Subcutaneous adipose tissue (tissue), 4 donors: ENCODE results near the gene TBC1D8. TPM values are rescaled to one million over a fixed set of nuclear protein-coding genes. Genes with fewer than 3 reads are reported as not detected.

Experiments used
- total RNA-seq, 4 donors: library from RNA; depleted of rRNA; stranded (reverse); fragments of >200 nt; gene quantifications; one replicate each; pipeline ENCODE4 v1.1.0, GENCODE V29; 2016
- TF ChIP-seq, protein P1 (sequence below): fragments of 450-650 bp; IDR thresholded peaks from one replicate; pipeline ENCODE4 v1.5.1; 2016; ENCODE audit warnings: low read depth, mild to moderate bottlenecking, control low read depth, antibody characterized with exemption, moderate library complexity

TBC1D8 gene
- total RNA-seq, 4 donors from 2014 or later = 21.2 to 119 (median 32.0) TPM

DNA sequence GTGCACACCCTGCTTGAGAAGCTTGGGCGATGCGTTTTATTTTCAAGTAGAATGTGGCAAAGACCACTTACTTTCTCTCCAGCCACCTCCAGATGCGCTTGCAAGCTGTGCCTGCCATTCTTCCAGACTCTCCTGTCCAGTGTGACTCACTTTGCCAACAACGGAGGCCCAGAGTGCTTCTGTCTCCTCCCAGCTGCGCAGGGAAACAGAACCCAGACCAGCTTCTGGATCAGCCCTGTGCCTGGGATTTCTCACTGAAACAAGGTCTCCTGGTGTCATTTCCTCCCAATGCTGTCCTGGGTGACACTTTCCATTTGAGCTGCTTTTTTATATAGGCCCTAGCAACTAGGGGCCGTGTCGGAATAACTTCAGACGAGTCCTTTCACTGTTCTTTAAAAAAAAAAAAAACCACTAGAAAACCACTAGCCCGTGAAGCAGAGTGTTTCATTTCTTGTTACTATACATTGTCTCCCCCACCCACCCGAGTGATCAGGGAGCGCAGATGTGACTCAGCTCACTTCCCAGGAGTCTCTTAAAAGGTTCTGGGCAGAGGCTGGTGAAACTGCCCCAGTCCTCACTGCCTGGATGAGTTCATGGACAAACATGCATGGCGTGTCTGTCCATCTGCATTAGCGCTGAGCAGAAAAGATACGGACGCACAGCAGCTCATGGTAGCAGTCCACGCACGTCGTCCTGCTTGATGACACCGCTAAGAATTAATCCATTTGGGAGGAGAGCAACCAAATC, 174.4 kb downstream of the TBC1D8 start:
- TF ChIP-seq, protein P1, sequence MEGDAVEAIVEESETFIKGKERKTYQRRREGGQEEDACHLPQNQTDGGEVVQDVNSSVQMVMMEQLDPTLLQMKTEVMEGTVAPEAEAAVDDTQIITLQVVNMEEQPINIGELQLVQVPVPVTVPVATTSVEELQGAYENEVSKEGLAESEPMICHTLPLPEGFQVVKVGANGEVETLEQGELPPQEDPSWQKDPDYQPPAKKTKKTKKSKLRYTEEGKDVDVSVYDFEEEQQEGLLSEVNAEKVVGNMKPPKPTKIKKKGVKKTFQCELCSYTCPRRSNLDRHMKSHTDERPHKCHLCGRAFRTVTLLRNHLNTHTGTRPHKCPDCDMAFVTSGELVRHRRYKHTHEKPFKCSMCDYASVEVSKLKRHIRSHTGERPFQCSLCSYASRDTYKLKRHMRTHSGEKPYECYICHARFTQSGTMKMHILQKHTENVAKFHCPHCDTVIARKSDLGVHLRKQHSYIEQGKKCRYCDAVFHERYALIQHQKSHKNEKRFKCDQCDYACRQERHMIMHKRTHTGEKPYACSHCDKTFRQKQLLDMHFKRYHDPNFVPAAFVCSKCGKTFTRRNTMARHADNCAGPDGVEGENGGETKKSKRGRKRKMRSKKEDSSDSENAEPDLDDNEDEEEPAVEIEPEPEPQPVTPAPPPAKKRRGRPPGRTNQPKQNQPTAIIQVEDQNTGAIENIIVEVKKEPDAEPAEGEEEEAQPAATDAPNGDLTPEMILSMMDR = no peak

DNA sequence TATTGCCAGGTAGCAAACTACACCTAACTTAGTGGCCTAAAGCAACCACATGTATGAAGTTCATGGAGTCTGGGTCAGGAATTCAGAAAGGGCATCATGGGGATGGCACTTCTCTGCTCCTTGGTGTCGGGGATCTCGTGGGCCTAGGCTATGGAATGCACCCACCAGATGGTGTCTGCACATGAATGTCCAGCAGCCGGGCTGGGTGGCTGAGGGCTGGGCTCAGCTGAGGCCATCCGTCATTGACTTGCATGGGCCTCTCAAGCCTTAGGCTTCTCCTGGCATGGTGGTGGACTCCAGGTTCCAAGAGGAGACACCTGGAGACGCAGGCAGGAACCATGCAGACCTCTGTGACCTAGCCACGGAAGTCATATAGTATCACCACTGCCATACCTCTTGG, 175.1 kb downstream of the TBC1D8 start:
- TF ChIP-seq, protein P1 = no peak

DNA sequence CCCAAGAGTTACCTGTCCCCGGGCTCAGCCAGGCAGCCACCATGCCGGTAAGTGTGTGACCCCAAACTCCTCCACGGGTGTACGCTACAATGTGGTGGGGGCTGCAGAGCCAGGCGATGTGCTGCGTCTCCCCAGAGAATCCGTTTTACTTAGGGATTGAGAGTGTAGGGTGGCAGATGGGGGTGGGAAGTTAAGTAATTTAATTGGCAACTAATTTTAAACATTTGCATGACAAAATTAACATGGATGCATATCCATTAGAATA, 175.7 kb downstream of the TBC1D8 start:
- TF ChIP-seq, protein P1 = no peak

DNA sequence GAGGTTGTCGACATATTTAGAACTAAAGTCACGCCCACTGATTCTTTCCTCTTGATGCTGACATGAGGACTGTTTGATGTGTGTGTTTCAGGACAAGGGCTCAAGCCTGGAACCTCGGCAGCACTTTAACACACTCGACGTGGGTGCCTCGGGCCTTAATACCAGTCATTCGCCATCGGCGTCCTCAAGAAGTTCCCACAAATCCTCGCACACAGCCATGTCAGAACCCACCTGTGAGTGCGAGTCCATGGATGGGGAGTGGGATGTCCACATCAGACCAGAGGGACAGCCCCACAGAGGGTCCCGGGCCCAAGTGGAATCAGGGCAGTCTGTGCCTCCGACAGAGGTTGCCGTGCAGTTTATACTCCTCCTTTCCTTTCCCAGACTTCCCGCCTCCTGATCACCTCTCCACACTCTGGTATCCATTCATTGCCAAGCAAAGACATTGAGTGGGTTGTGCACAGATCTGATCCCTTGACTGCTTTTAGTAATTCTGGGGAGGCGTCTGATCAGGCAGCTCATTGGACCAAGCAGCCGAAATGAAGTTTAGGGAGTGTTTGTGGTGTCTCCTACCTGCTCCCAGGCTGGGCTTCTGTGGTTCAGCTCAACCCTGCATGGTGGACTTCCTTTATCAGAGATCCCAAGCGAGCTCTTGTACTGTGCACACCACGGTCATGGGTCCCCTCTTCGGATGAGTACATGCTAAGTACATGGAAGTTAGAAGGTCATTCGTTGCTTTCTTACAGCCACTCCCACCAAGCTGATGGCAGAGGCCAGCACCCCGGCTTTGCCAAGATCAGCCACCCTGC, 176.3 kb downstream of the TBC1D8 start:
- TF ChIP-seq, protein P1 = no peak

DNA sequence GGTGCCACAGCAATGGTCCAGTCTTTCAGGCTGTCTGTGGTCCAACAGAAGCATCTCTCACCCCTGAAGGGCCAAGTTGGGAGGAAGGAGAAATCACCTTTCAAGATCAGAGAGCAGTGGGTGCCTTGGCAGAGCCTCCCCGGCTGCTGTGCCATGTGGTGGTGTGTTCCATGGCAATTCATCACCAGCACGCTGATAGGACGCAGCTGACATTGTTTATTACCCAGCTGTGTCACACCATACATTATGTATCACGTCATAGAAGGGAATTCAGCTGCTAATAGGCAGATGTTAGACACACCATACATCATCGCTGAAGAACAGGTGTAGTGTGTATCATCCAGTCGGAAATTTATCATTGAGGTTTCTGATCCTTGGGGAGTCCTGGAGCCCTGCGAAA, 178.7 kb downstream of the TBC1D8 start:
- TF ChIP-seq, protein P1 = no peak

DNA sequence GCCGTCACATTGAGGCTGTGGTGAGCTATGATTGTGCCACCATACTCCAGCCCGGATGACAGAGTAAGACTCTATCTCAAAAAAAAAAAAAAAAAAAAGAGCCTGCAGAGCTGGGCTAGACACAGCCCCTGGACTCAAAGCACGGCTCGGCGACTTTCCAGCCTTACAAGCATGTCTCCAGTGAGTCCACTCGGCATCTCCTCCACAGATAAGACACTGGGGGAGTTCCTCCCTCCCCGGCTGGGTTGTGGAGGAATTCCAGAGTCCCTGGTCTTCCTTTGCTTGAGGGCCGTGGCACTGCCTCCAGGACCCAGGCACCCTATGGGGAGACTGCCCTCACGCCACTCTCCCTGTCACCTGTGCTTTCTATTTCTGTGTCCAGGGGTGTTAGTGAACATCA, 180.0 kb downstream of the TBC1D8 start:
- TF ChIP-seq, protein P1 = no peak

DNA sequence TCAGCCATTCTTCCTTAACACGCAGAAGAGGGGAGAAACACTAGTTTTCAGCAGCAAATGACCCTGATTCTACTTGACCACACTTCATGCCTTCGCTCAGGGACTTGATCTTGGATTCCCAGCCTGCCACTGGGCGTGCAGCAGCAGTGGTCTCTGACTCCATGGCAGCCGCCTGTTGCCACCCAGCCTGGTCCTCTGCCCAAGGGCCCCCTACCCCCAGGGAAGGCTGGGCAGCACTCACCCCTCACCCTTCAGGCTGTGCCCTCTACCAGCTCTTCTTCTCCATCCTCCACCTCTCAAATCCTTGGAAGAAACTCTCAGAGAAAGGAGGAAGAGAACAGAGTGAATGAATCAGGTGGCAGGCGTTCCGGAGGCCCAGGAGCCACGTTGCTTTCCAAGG, 181.2 kb downstream of the TBC1D8 start:
- TF ChIP-seq, protein P1 = no peak
